ENCODE results near the gene SLC4A4.

The SLC4A4 gene

GRCh38 chr4:71608678-71609071 is 269.9 kb downstream of the SLC4A4 start:
- no peak for DNase-seq

GRCh38 chr4:71609167-71609566 is 270.3 kb downstream of the SLC4A4 start:
- DNase-seq = no peak

- no peak for DNase-seq
Observed at GRCh38 chr4:71609651-71610050, 270.8 kb downstream of the SLC4A4 start.

GRCh38 chr4:71614621-71615020 is 275.8 kb downstream of the SLC4A4 start:
- no peak for DNase-seq

- DNase-seq = no peak
Observed at GRCh38 chr4:71616168-71616811, 277.5 kb downstream of the SLC4A4 start.
